ENCODE results near the gene SCN8A.

Gene SCN8A

GRCh38 chr12:51753980-51754675 is 163.1 kb downstream of the SCN8A start:
- no peak for TF ChIP-seq CTCF (IDR thresholded peaks at IDR 0.05; ENCODE audit: unreplicated experiment in 3 of 3)
- Mint-ChIP-seq H3K27me3 (ENCODE audit: low read depth) (no peaks in the 10 kb centered on the region), H3K36me3 (ENCODE audit: low read depth) (no peaks in the 10 kb centered on the region), H3K9me3 (no peaks in the 10 kb centered on the region), H3K4me3 (no peak overlapping the region), H3K27ac (peak overlapping the region in 1 of 3 experiments; percentile 24), H3K4me1 (peaks cover 10% of the 10 kb centered on the region)

- Mint-ChIP-seq H3K27me3 (ENCODE audit: low read depth) (no peaks in the 10 kb centered on the region), H3K4me1 (peaks cover 10% of the 10 kb centered on the region), H3K9me3 (no peaks in the 10 kb centered on the region), H3K4me3 (no peak overlapping the region), H3K36me3 (ENCODE audit: low read depth) (no peaks in the 10 kb centered on the region), H3K27ac (no peak overlapping the region)
- TF ChIP-seq CTCF (IDR thresholded peaks at IDR 0.05; ENCODE audit: unreplicated experiment in 3 of 3) = no peak
These were observed 164.2 kb downstream of the SCN8A start for GRCh38 chr12:51755251-51755650.

- no peak overlapping the region for H3K27ac Mint-ChIP-seq
- H3K9me3 Mint-ChIP-seq = no peaks in the 10 kb centered on the region
- TF ChIP-seq CTCF (IDR thresholded peaks at IDR 0.05; ENCODE audit: unreplicated experiment in 3 of 3) = no peak
- H3K4me1 Mint-ChIP-seq = no peaks in the 10 kb centered on the region
- no peaks in the 10 kb centered on the region for H3K36me3 Mint-ChIP-seq (ENCODE audit: low read depth)
- no peaks in the 10 kb centered on the region for H3K27me3 Mint-ChIP-seq (ENCODE audit: low read depth)
- H3K4me3 Mint-ChIP-seq = no peak overlapping the region
These were observed 168.1 kb downstream of the SCN8A start for GRCh38 chr12:51759175-51759574.

- TF ChIP-seq CTCF (IDR thresholded peaks at IDR 0.05; ENCODE audit: unreplicated experiment in 3 of 3) = no peak
- Mint-ChIP-seq H3K27ac (no peak overlapping the region), H3K4me3 (no peak overlapping the region), H3K9me3 (no peaks in the 10 kb centered on the region), H3K27me3 (ENCODE audit: low read depth) (no peaks in the 10 kb centered on the region), H3K4me1 (no peaks in the 10 kb centered on the region), H3K36me3 (ENCODE audit: low read depth) (no peaks in the 10 kb centered on the region)
These were observed 168.7 kb downstream of the SCN8A start for GRCh38 chr12:51759695-51760094.

- no peaks in the 10 kb centered on the region for H3K36me3 Mint-ChIP-seq (ENCODE audit: low read depth)
- TF ChIP-seq CTCF (IDR thresholded peaks at IDR 0.05; ENCODE audit: unreplicated experiment in 3 of 3) = no peak
- H3K4me3 Mint-ChIP-seq = no peak overlapping the region
- no peaks in the 10 kb centered on the region for H3K9me3 Mint-ChIP-seq
- no peak overlapping the region for H3K27ac Mint-ChIP-seq
- H3K27me3 Mint-ChIP-seq (ENCODE audit: low read depth) = no peaks in the 10 kb centered on the region
- H3K4me1 Mint-ChIP-seq = no peaks in the 10 kb centered on the region
These were observed 169.2 kb downstream of the SCN8A start for GRCh38 chr12:51760231-51760630.

GRCh38 chr12:51763743-51764142 is 172.7 kb downstream of the SCN8A start:
- Mint-ChIP-seq H3K27ac (no peak overlapping the region), H3K4me3 (no peak overlapping the region), H3K4me1 (no peaks in the 10 kb centered on the region), H3K36me3 (ENCODE audit: low read depth) (no peaks in the 10 kb centered on the region), H3K9me3 (no peaks in the 10 kb centered on the region), H3K27me3 (ENCODE audit: low read depth) (no peaks in the 10 kb centered on the region)
- TF ChIP-seq CTCF (IDR thresholded peaks at IDR 0.05; ENCODE audit: unreplicated experiment in 3 of 3) = no peak
